22Rv1 (cell line): ENCODE measurements around the gene ZFP1.

Experiments
- CTCF ChIP-seq: fragments of 450-650 bp; IDR thresholded peaks from 2 replicates; pipeline ENCODE4 v1.5.1; 2017; ENCODE audit warnings: mild to moderate bottlenecking
- ZFX ChIP-seq: fragments of 450-650 bp; IDR thresholded peaks from 2 replicates; pipeline ENCODE4 v1.6.1; 2017; ENCODE audit warnings: antibody characterized with exemption, borderline replicate concordance

GRCh38 chr16:75110637-75111513 lies 37.4 kb upstream of the ZFP1 start:
- TF ChIP-seq CTCF, result peak; percentile 91
- no peak for TF ChIP-seq ZFX
